DOHH2 (cell line): ENCODE data around the gene EFHD2.

ENCODE experiments used
- CTCF ChIP-seq: fragments of 200-600 bp; sonication (generic); IDR thresholded peaks from one replicate; pipeline ENCODE4 v1.5.1; 2014; ENCODE audit warnings: antibody characterized with exemption, mild to moderate bottlenecking, low read depth, low read length; ENCODE audit not compliant: poor library complexity, severe bottlenecking
- EZH2phosphoT487 ChIP-seq: fragments of 200-600 bp; sonication (generic); IDR thresholded peaks from 2 replicates; pipeline ENCODE4 v1.6.1; 2017; ENCODE audit warnings: borderline replicate concordance, mild to moderate bottlenecking, antibody characterized with exemption, low read length, moderate library complexity, mixed read lengths

GRCh38 chr1:15393475-15394257, 16.0 kb upstream of the EFHD2 start:
- no peak for TF ChIP-seq CTCF
- no peak for TF ChIP-seq EZH2phosphoT487
